ENCODE measurements around the gene OR51A2.
"Not testable (repeated sequence)": the region's sequence is repeated elsewhere in the genome, so short reads cannot be mapped to it uniquely, and the experiment has no call there.

Gene OR51A2, protein sequence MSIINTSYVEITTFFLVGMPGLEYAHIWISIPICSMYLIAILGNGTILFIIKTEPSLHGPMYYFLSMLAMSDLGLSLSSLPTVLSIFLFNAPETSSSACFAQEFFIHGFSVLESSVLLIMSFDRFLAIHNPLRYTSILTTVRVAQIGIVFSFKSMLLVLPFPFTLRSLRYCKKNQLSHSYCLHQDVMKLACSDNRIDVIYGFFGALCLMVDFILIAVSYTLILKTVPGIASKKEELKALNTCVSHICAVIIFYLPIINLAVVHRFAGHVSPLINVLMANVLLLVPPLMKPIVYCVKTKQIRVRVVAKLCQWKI

DNA sequence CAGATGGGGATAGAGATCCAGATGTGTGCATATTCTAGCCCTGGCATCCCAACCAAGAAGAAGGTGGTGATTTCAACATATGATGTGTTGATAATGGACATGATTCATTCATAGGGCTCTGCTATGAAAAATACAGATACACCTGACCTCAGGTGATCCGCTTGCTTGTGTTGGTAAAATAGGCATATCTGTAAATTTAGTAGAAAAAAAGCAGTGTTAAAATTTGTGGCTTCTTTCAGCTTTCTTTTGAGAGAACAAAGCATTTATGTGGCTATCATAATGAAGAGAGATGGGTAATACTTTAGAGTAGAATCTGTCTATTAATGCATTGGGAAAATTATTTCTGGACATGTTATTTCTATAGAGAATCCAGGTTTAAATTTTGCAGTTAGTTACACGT lies at the start of gene OR51A2:
TSS of gene OR51A2 (minus strand) at position 101 of the 400 bp plus-strand sequence. CDS start at position 101, 0 bp downstream.
- DNase-seq = not testable (repeated sequence)

DNA sequence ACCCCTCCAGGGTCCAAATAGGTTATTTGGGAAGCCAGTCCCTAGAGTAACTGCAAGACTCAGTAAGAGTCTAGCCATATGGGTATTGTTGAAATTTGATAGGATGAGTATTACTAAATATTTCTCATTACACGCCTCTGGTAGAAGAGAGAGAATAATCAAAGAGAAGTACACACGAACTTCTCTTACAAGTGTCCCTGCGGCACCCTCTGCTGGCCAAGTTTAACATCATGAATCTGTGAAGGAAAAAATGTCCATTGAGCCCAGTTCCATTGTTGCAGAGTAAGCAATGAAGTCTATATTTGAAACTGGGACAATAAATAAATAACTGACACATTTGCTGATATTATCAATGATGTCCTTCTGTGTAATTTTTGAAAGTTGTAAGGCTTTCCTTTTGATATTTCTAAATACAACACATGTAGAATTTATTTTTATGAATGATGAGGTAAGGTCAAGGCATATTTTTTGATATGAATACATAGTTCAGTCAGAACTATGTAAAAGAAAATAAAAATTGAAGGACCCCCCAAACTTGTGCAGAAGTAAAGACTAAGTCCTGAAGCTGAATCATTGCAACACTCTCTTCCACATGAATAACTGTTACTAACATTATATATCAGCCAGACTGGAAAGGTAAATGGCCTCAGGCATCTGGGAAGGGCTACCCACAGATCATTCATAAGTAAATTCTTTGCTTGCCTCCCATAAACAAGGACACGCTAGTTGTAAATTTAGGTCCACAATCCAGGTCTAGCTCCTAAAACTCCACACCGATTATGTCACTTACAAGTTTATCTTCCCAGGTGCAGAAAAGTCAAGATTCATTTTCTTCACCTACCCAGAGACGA lies 49.1 kb upstream of the OR51A2 start:
- no peak for DNase-seq

DNA sequence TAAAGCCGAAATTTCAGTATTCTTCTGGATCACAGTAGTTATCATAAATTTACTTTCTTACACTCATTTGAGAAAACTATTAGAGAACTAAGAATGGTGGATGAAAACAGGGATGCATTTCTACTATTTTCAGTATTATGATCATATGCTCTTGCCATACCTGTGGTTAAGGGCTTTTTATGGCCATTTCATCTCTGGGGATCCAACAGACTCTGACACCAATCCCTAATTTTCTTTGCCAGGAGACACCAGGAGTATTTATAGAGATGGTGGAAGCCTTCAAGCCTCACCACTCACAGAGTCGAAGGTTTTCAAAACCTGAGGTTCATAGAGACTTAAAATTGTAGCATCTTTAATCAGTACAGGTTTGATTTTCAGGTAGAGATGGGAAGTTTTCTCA lies 39.0 kb upstream of the OR51A2 start, which contains the start of gene OR51L1:
TSS of gene OR51L1 (plus strand) at position 301 of the 400 bp plus-strand sequence. CDS start 4,132 bp downstream, outside the sequence.
- no peak for DNase-seq

DNA sequence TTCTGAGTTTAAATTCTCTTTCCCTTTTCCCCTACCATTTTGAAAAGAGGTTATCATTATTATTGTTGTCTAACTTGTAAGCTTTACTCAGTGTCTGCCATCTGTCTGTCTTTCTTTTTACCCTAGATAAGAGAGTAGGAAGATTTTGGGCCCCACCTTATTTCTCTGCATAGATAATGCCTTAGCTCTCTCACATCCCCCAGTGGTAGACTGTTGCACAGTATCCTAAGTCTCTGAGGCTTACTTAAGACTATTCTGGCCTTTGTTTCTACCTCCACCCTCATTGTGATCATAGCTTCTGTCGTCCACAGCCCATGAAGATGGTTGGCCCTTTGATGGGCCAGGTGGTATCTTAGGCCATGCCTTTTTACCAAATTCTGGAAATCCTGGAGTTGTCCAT lies 35.5 kb upstream of the OR51A2 start:
- no peak for DNase-seq

DNA sequence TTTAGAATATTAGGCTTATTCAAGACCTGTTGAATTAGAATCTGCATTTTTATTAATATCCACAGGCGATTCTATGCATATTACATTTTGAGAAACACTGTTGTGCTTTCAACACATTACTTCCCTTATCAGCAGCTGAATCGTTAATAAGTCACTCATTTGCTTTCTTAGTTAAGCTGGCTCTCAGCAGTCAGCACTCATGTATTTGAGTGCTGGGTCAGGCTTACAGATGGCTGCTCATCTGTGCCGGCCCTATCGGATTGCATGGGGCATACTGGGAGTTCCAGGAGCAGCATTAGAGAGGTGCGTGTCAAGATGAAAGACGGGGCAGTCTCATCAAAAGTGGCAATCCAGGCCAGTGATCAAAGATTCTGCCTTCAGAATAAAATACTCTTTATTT lies 28.3 kb upstream of the OR51A2 start:
- no peak for DNase-seq

DNA sequence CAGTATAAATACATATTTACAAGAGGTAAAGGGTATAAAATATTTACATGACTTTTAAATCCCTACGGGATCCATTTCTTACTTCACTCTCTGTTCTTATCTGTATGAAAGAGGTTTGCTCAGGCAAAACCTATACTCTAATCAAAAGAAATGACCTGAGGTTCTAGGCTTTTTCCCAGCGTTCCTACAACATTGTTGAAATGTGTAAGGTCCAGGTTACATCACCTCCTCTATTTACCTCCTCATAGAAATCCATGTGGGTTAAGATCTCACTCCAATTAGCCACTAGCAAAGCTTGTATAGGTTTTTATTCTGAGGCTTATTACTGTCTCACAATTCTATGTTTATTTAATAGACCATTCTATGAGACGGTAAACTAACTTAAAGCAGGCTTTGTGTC lies 27.2 kb upstream of the OR51A2 start:
- no peak for DNase-seq

DNA sequence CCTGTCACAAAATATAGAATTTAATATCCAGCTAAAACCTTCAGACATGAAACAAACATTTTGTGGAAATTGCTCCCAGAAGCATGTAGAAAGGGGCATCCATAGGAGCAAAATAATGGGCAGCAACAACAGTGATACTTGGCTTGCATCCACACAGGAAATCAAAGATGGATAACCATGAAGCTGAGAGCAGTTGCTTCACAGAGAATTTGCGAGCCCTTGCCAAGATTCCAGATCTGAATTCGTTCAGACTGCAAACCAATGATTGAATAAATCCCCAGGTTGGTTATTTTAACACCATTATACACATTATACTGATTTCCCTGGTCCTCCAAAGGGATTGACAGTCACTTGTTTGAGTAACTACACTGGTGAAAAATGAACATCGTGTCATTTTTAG lies 23.5 kb upstream of the OR51A2 start:
- no peak for DNase-seq

DNA sequence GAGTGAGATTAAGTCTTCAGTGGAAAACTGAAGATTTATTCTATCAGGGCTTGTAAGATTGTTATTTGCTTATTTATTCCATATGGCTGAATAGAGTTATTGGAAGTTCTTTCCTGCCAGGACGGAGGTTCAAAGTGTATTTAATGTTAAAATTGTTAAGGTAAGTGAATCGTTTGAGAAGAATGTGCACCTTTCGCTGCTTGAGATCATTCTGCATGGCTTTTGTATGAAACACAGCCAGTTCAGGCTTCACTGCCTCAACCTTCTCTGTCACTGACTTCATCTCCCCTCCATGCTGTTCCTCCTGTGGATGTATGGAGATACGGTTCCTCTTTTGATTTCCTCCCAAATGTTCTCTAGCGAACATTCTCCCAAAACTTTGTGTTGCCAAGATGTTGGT lies 19.9 kb upstream of the OR51A2 start:
- DNase-seq = no peak

DNA sequence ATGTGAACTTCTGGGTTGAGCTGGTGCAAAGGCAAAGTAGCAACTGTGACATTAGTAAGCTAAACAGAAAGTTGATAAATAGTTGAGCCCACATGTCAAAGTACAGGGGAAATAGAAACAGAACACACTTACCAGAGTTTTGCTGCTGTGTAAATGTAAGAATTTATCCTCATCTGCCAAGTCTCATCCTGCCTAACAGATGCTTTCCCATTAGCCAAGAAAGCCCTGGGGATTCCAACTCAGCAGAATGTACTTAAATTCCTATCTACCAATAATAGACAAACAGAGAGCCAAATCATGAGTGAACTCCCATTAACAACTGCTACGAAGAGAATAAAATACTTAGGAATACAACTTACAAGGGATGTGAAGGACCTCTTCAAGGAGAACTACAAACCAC lies 7.3 kb upstream of the OR51A2 start:
- no peak for DNase-seq

DNA sequence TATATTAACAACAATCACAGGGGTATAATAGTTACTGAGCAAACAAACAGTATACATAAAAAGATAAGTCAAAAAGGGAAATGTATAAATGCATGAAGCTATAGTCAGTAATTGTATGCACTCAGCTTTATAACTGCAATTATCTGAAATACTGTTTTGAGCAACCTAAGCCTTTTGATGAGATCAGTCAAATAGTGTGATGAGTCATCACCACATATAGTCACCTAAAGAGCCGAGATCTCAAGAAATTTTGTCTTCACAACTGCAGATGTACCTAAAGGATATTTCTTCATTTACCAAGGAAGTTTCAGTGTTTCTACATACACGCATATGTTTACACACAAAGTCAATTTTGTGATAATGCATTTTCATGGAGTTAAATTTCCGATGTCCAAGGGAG lies 5.4 kb upstream of the OR51A2 start:
- no peak for DNase-seq

DNA sequence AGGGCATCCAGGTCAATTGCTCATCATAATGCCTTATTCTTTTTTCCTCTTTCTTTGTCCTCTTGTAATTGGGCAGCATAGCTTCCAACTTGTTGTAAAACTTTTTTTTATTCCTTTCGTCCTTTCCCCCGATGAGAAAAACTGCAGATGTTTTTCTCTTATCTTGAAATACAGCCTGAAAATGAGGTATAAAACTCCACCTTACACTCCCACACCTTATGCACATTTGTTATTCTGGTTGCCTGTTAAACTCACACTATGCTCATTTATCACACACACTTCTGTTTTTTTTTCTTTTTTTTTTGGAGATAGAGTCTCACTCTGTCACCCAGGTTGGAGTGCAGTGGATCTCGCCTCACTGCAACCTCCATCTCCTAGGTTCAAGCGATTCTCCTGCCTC lies 1.9 kb upstream of the OR51A2 start:
- DNase-seq = no peak

DNA sequence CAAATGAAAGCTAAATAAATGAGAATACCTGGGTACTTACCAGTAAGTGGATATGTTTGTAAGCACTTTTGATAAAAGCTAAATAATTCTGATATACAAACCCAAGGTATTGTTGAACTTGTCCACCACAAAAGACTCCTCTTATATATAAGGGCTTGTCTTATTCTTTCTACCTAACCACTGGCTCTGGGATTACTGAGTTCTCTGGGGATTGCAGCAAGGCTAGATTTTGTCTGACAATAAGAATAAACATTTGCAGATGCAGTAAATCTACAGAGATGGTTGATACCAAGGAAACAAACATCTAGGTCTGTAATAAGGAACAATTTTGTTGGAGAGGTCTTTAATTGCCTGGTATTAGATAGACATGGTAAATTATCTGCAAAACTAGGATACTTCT lies 8.0 kb downstream of the OR51A2 start, which contains the start of gene OR51A4:
TSS of gene OR51A4 (minus strand) at position 101 of the 400 bp plus-strand sequence. CDS start 505 bp downstream, outside the sequence.
- DNase-seq = no peak

DNA sequence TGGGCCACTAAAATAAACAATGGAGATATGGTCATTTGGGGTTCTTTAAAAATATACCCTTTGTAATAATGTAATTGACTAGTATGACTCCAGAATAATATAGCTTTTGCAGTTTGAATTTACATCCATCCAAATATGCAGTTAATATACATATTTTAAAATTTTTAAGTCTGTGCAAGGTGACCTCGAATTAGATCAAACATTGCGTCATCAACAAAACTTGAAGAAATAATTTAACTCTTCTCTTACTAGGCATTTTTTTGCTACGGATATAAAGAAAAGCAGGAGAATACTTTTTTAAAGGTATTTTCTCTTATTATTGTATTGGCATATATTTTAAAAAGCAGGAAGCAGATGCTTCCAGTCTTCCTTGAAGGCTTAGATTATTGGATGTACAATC lies 18.8 kb downstream of the OR51A2 start:
- DNase-seq = no peak

DNA sequence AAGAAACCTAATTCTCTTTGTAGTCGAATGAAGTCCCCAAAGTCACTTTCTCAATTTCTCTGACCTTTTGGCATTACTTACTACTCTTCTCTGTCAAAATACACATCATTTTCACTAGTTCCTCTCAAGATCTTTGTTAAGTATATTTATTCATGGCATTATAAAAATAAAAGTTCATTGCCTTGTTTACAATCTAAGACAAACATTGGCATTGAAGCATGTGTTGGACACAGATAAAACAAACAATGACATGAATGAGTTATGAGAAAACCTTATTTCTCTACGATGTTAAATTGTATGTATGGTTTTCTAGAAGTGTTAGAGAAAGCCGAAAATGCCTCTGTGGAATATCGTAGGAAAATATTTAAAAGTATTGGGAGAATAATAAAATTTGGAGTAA lies 22.8 kb downstream of the OR51A2 start:
- DNase-seq = no peak

DNA sequence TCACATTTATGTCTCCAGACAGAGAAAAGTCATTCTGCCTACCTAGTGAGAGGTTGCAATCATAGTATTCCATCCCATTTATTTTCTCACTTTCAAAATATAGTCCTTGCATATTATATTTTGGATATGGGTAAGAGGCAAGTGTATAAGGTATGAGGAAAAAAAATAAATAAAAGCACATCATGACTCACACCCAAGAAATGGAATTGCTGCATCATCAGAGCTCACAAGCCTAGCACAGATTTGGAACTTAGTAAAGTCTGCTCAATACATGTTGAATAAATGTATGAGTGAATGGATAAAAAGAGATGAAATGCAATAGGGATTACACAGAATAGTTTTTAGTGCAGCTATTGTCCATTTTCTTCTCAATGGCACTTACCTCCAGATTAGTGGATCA lies 28.9 kb downstream of the OR51A2 start:
- no peak for DNase-seq

DNA sequence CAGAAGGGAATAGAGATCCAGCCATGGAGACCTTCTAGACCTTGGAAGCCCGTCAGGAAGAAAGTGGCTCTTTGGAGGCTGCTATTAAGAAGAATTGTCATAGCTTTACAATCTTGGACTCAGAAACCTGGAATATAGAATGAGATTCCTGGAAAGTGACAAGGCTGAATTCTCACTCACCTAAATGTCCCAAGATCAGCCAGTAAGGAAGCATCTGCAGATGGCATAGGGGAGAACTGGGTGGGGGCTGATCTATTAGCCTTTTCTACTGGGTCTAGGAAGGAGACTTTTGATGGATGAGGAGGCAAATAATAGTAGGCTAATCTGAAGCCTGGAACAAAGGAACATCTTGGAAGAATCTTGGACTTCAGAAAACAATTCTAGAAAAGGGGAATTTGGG lies 31.3 kb downstream of the OR51A2 start, which contains the start of gene OR51G1:
TSS of gene OR51G1 (minus strand) at position 101 of the 400 bp plus-strand sequence. CDS start at position 101, 0 bp downstream.
- no peak for DNase-seq

DNA sequence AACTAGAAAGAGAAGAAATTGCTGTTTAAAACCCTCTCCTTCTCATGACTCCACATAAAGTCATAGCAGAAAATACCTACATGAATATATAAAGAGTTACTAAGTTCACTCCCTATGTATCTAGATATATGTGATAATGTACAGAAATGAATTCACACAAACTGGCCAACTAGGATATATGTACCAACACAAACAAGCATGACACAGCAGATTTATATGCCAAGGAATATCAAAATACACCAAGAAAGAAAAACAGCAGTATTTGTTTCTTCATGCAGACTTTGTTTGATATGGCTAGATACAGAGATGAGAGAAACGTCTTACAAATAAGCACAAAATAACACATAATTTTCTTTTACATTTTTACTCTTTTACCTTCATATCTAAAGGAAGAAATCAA lies 33.2 kb downstream of the OR51A2 start:
- no peak for DNase-seq

DNA sequence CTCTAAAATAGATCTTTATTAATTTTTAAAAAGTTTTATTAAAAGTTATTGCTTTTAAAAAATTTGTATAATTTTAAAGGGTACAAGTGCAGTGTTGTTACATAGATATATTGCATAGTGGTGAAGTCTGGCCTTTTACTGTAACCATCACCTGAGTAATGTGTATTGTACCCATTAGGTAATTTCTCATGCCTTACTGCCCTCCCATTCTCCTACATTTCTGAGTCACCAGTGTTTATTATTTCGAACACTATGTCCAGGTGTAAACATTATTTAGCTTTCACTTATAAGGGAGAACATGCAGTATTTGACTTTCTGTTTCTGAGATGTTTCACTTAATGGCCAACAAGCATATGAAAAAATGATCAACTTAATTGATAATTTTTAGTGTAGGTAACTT lies 33.7 kb downstream of the OR51A2 start:
- no peak for DNase-seq

DNA sequence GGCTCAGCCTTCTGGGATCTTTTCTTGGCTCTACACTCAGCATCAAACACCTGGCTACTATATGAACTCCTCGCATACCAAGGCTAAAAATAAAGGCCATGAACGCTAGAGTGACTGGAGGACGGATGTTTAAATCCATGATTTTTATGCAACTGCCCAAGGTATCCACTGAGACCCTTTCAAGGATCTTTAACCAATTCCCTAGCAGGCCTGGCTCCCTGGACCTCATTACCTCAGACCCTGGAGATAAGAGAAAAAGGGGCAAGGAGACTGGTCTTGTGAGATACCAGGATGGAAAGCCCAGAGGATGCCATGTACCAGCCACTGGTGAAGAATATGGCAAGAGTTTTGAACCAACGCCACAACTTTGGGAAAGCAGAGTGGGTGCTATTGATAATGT lies 36.3 kb downstream of the OR51A2 start, which contains the start of gene OR51G2:
TSS of gene OR51G2 (minus strand) at position 101 of the 400 bp plus-strand sequence. CDS start 3,687 bp downstream, outside the sequence.
- DNase-seq = no peak

DNA sequence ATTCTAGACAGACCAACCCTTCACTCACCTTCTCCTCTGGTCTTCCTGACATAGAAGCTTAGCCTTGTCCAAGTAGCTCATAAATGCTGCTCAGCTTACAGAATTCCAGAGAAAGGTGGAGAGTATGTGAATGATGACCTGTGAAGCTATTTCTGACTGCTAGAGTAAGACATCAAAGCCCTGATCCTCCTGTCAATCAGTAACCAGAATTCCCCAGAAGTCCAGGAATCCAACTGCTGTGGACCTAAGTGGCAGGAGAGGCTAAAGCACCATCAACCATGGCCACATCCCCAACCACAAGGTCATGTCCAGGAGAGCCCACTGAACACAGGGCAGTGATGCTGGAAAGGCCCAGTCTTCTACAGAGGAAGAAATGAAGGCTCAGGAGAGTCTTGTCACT lies 38.9 kb downstream of the OR51A2 start:
- DNase-seq = no peak

Data from GF-D8 (cell line).